Fibroblast of lung (primary cell): ENCODE data around the gene C1QTNF4. TPM values are rescaled to one million over a fixed set of nuclear protein-coding genes. Genes with fewer than 3 reads are reported as not detected.

Source experiments
- DNase-seq, 2 donors: peaks; one replicate each; pipeline versions ENCODE4 v3.0.0 to v3.0.0-alpha.2; 2010; ENCODE audit warnings: low read depth in 2 of 2
- H2AFZ ChIP-seq: 2 replicates; pipeline ENCODE4 v1.5.1; 2012; ENCODE audit warnings: low read length, control low read depth, inconsistent platforms
- H3K27ac ChIP-seq: 2 replicates; pipeline ENCODE4 v1.5.1; 2011; ENCODE audit warnings: low read length, control low read depth; ENCODE audit not compliant: insufficient read depth
- H3K27me3 ChIP-seq: 2 replicates; pipeline ENCODE4 v1.5.1; 2011; ENCODE audit warnings: mild to moderate bottlenecking, low read length; ENCODE audit not compliant: control insufficient read depth, insufficient read depth
- H3K36me3 ChIP-seq: 2 replicates; pipeline ENCODE4 v1.5.1; 2011; ENCODE audit warnings: low read length; ENCODE audit not compliant: control insufficient read depth, insufficient read depth
- H3K4me1 ChIP-seq: 2 replicates; pipeline ENCODE4 v1.5.1; 2011; ENCODE audit warnings: low read length; ENCODE audit not compliant: control insufficient read depth, insufficient read depth; ENCODE audit errors: extremely low read depth
- H3K4me2 ChIP-seq: 2 replicates; pipeline ENCODE4 v1.5.1; 2011; ENCODE audit warnings: low read length, control low read depth; ENCODE audit not compliant: insufficient read depth; ENCODE audit errors: extremely low read depth
- H3K4me3 ChIP-seq, 4 experiments: fragments of 200-600 bp in 1 of 4; sonication (generic) in 1 of 4; replicated peaks in 1 of 4; 2 replicates each; pipeline ENCODE4 v1.5.1; 2011 to 2016; ENCODE audit warnings: low read length in 4 of 4, low read depth in 3 of 4, mild to moderate bottlenecking in 3 of 4, control low read depth in 2 of 4, inconsistent platforms in 1 of 4, mixed read lengths in 1 of 4; ENCODE audit not compliant: insufficient read depth in 1 of 4; ENCODE audit errors: control extremely low read depth in 1 of 4
- H3K79me2 ChIP-seq: 2 replicates; pipeline ENCODE4 v1.5.1; 2012; ENCODE audit warnings: mild to moderate bottlenecking, low read length, inconsistent platforms; ENCODE audit not compliant: control insufficient read depth, insufficient read depth
- H3K9ac ChIP-seq: 2 replicates; pipeline ENCODE4 v1.5.1; 2011; ENCODE audit warnings: mild to moderate bottlenecking, low read length, control low read depth; ENCODE audit not compliant: insufficient read depth
- H3K9me3 ChIP-seq: 2 replicates; pipeline ENCODE4 v1.5.1; 2012; ENCODE audit warnings: low read depth, low read length; ENCODE audit not compliant: control insufficient read depth, insufficient read depth
- H4K20me1 ChIP-seq: 2 replicates; pipeline ENCODE4 v1.5.1; 2011; ENCODE audit warnings: low read length; ENCODE audit not compliant: control insufficient read depth, insufficient read depth; ENCODE audit errors: extremely low read depth
- EZH2 ChIP-seq: IDR thresholded peaks from 2 replicates; pipeline ENCODE4 v1.5.1; 2012; ENCODE audit warnings: low read length, control low read depth, mild to moderate bottlenecking; ENCODE audit errors: missing control alignments
- polyA plus RNA-seq, 2 donors: library from polyadenylated mRNA; depleted of rRNA in 1 of 2; stranded (reverse) in 1 of 2; unstranded in 1 of 2; fragments of >200 nt; gene quantifications; 2 replicates each; pipeline ENCODE4 v1.2.1, GENCODE V29; 2011 to 2012; ENCODE audit warnings: missing spikeins in 1 of 2
- total RNA-seq: library from RNA; depleted of rRNA; stranded (reverse); fragments of >200 nt; gene quantifications from 2 replicates; pipeline ENCODE4 v1.2.1, GENCODE V29; 2014
- TF ChIP-seq, protein P1 (sequence below), 2 donors: IDR thresholded peaks in 1 of 2; conservative IDR thresholded peaks in 1 of 2; 1 replicate in 1 of 2; 2 replicates in 1 of 2; pipeline ENCODE4 v1.5.1; 2011 to 2012; ENCODE audit warnings: low read length in 2 of 2, control low read depth in 1 of 2, inconsistent platforms in 1 of 2, low read depth in 1 of 2, mild to moderate bottlenecking in 1 of 2

The C1QTNF4 gene
- total and polyA plus RNA-seq, 2 donors (not counting 1 experiment from before 2014, with no cell fraction given): under 0.01 TPM; not detected in 1

DNA sequence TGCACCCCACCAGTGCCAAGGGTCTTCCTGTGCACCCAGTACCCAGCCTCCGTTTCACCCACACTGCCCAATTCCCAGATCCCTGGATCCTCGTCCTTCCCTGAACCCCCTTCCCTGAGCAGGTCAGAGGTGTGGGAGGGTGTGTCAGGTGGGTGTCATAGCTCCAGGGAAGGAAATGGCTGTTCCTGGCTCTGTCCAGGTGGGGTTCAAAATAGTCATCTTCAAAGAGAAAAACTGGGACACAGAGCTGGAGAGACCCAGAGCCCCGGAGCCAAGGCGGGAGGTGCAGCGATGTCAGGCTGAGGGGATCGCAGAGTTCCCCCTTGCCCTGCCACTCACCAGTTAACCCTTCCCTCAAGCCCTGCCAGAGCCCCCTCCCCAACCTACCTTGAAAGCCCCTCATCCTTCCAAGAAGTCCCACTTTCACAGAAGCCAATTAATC lies 698 bp downstream of the C1QTNF4 start:
- peak; percentile 92 for TF ChIP-seq EZH2
- TF ChIP-seq, protein P1, sequence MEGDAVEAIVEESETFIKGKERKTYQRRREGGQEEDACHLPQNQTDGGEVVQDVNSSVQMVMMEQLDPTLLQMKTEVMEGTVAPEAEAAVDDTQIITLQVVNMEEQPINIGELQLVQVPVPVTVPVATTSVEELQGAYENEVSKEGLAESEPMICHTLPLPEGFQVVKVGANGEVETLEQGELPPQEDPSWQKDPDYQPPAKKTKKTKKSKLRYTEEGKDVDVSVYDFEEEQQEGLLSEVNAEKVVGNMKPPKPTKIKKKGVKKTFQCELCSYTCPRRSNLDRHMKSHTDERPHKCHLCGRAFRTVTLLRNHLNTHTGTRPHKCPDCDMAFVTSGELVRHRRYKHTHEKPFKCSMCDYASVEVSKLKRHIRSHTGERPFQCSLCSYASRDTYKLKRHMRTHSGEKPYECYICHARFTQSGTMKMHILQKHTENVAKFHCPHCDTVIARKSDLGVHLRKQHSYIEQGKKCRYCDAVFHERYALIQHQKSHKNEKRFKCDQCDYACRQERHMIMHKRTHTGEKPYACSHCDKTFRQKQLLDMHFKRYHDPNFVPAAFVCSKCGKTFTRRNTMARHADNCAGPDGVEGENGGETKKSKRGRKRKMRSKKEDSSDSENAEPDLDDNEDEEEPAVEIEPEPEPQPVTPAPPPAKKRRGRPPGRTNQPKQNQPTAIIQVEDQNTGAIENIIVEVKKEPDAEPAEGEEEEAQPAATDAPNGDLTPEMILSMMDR (conservative IDR thresholded peaks at IDR 0.05 in 1 of 2, IDR thresholded peaks at IDR 0.05 in 1 of 2; ENCODE audit: low read depth in 1 of 2, low read length in 2 of 2): no peak
- H3K4me1 ChIP-seq: no peaks in the 10 kb centered on the region
- no peak overlapping the region for H3K9ac ChIP-seq
- H3K36me3 ChIP-seq: no peaks in the 10 kb centered on the region
- no peaks in the 10 kb centered on the region for H3K79me2 ChIP-seq
- H3K9me3 ChIP-seq: no peaks in the 10 kb centered on the region
- H3K4me2 ChIP-seq: no peak overlapping the region
- no peak overlapping the region for H2AFZ ChIP-seq
- peaks cover 41% of the 10 kb centered on the region for H3K27me3 ChIP-seq
- H3K4me3 ChIP-seq: peak overlapping the region in 2 of 4 experiments; percentile 28 to 47
- DNase-seq: no peak
- H3K27ac ChIP-seq: no peak overlapping the region
- H4K20me1 ChIP-seq: no peaks in the 10 kb centered on the region

DNA sequence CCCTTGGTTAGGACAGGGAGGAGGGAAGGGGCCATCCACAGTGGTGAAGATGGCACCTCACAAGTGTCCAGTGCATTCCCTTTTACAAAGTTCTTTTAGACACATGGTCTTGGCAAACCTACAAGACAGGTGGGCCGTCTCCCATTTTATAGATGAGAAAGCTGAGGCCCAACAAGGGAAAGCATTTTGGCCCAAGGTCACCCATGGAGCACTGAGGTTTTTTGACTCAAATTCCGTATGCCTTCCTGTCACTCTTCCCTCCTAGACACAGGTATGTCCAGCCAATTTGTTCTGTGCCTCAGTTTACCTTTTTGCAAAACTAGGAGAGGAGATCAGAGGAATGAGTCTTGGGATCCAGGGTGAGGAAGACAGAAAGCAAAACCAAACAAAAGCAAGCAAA lies 1.2 kb downstream of the C1QTNF4 start:
- H2AFZ ChIP-seq: no peak overlapping the region
- H3K27me3 ChIP-seq: peaks cover 41% of the 10 kb centered on the region
- H3K9ac ChIP-seq: no peak overlapping the region
- no peaks in the 10 kb centered on the region for H4K20me1 ChIP-seq
- no peak for DNase-seq
- H3K36me3 ChIP-seq: no peaks in the 10 kb centered on the region
- H3K79me2 ChIP-seq: no peaks in the 10 kb centered on the region
- H3K27ac ChIP-seq: no peak overlapping the region
- TF ChIP-seq, protein P1 (conservative IDR thresholded peaks at IDR 0.05 in 1 of 2, IDR thresholded peaks at IDR 0.05 in 1 of 2; ENCODE audit: low read depth in 1 of 2, low read length in 2 of 2): no peak
- TF ChIP-seq EZH2: no peak
- H3K9me3 ChIP-seq: no peaks in the 10 kb centered on the region
- no peak overlapping the region for H3K4me2 ChIP-seq
- H3K4me1 ChIP-seq: no peaks in the 10 kb centered on the region
- no peak overlapping the region for H3K4me3 ChIP-seq

DNA sequence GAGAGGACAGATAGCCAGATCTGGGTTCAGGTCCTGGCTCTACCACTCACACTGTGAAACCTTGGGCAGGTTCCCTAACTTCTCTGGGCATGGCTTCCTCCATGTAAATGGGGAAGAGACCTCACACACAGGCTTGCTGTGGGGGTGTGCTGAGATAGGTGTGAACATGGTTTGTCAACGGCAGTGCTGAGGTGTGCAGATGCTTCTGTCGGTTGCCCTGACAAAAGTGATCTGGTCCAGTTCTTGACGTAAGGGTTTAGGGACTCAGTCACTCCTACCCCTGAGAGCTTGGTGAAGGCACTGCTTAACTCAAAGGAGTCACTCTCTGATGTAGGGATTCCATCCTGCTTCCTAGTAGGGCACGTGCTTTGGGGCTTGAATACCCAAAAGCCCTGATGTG lies 2.0 kb downstream of the C1QTNF4 start:
- H3K4me1 ChIP-seq: no peaks in the 10 kb centered on the region
- no peaks in the 10 kb centered on the region for H4K20me1 ChIP-seq
- no peaks in the 10 kb centered on the region for H3K79me2 ChIP-seq
- H3K36me3 ChIP-seq: no peaks in the 10 kb centered on the region
- TF ChIP-seq EZH2: peak; percentile 28
- TF ChIP-seq, protein P1 (conservative IDR thresholded peaks at IDR 0.05 in 1 of 2, IDR thresholded peaks at IDR 0.05 in 1 of 2; ENCODE audit: low read depth in 1 of 2, low read length in 2 of 2): no peak
- no peak overlapping the region for H3K27ac ChIP-seq
- DNase-seq: no peak
- no peak overlapping the region for H3K4me2 ChIP-seq
- peaks cover 41% of the 10 kb centered on the region for H3K27me3 ChIP-seq
- no peak overlapping the region for H3K9ac ChIP-seq
- H3K9me3 ChIP-seq: no peaks in the 10 kb centered on the region
- no peak overlapping the region for H3K4me3 ChIP-seq
- no peak overlapping the region for H2AFZ ChIP-seq
